WTC11 (cell line): Measurements from ENCODE around the gene TP53BP1.

Experiments used
- ATF3 ChIP-seq: sonication (generic); formaldehyde crosslinking; conservative IDR thresholded peaks from 2 replicates; pipeline ENCODE4 v1.8.1; 2022; ENCODE audit warnings: mild to moderate bottlenecking, missing genetic modification reagents
- CTCF ChIP-seq: fragments of 200-600 bp; IDR thresholded peaks from 2 replicates; pipeline ENCODE4 v1.8.0; 2022; ENCODE audit warnings: antibody characterized with exemption

- TF ChIP-seq ATF3 (CRISPR knock-in tag), result no peak
- TF ChIP-seq CTCF, result no peak
Measured at GRCh38 chr15:43521419-43521818, 28.5 kb upstream of the TP53BP1 start.
